Measurements from ENCODE around the gene CD300LD.

DNA sequence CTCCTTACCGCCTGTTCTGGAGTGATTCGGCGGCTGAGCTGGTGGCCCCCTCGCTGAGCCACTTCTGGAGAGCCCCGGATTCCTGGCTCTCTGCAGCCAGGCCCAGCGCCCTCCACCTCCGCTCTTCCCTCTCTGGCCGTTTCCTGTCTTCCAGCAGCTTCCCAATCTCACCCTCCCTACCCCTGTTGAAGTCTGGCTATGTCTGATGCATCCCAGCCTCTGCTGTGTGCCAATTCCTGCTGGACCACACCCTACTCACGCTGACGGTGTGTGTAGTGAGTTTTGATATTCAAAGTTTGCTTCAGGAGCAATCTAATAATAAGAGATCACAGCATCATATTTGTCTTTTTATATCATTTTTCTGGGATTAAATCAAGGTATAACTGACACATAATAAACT lies 9.4 kb downstream of the CD300LD start:
- TF ChIP-seq, protein P1, sequence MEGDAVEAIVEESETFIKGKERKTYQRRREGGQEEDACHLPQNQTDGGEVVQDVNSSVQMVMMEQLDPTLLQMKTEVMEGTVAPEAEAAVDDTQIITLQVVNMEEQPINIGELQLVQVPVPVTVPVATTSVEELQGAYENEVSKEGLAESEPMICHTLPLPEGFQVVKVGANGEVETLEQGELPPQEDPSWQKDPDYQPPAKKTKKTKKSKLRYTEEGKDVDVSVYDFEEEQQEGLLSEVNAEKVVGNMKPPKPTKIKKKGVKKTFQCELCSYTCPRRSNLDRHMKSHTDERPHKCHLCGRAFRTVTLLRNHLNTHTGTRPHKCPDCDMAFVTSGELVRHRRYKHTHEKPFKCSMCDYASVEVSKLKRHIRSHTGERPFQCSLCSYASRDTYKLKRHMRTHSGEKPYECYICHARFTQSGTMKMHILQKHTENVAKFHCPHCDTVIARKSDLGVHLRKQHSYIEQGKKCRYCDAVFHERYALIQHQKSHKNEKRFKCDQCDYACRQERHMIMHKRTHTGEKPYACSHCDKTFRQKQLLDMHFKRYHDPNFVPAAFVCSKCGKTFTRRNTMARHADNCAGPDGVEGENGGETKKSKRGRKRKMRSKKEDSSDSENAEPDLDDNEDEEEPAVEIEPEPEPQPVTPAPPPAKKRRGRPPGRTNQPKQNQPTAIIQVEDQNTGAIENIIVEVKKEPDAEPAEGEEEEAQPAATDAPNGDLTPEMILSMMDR (IDR thresholded peaks at IDR 0.05 in 8 of 11, conservative IDR thresholded peaks at IDR 0.05 in 3 of 11), result no peak
- no peak for TF ChIP-seq POLR2A (IDR thresholded peaks at IDR 0.05)

Data from spleen (tissue), 7 donors.